WTC11 (cell line): ENCODE results near the gene KCTD21. TPM values are rescaled to one million over a fixed set of nuclear protein-coding genes. Genes with fewer than 3 reads are reported as not detected.

ENCODE experiments used
- ATAC-seq: fragments of 200-7000 bp; cut with Tn5 transposase; 2 replicates; pipeline ENCODE4 v1.10.0; 2021; ENCODE audit warnings: mild to moderate bottlenecking, moderate library complexity
- CTCF ChIA-PET: fragments of 300-600 bp; sonication (Branson Sonifier 250); formaldehyde crosslinking; loops from one replicate; lab custom pipeline; 2021; ENCODE audit warnings: antibody characterized with exemption; lab: Charles Lee
- POLR2A ChIA-PET: fragments of 350-600 bp; sonication (Branson Sonifier 250); formaldehyde crosslinking; loops from one replicate; lab custom pipeline; 2021; ENCODE audit warnings: antibody characterized with exemption; lab: Charles Lee
- DNase-seq: peaks from one replicate; pipeline ENCODE4 v3.0.0; 2021; ENCODE audit warnings: low spot score
- H3K27ac Mint-ChIP-seq: 2 replicates; pipeline ENCODE4 v1.8.0; 2021; ENCODE audit warnings: mixed read lengths
- H3K27me3 Mint-ChIP-seq: 2 replicates; pipeline ENCODE4 v1.8.0; 2021; ENCODE audit warnings: low read depth, mild to moderate bottlenecking, moderate library complexity, mixed read lengths
- H3K36me3 Mint-ChIP-seq: 2 replicates; pipeline ENCODE4 v1.8.0; 2021; ENCODE audit warnings: mixed read lengths
- H3K4me1 Mint-ChIP-seq: 2 replicates; pipeline ENCODE4 v1.8.0; 2022; ENCODE audit warnings: mixed read lengths
- H3K4me3 Mint-ChIP-seq: 2 replicates; pipeline ENCODE4 v1.8.0; 2021; ENCODE audit warnings: mild to moderate bottlenecking, moderate library complexity, mixed read lengths
- H3K9me3 Mint-ChIP-seq: 2 replicates; pipeline ENCODE4 v1.8.0; 2021; ENCODE audit warnings: mixed read lengths
- ATF6 ChIP-seq: sonication (generic); formaldehyde crosslinking; IDR thresholded peaks from 2 replicates; pipeline ENCODE4 v1.8.1; 2023; ENCODE audit warnings: mild to moderate bottlenecking, missing genetic modification reagents
- CDX4 ChIP-seq: fragments of 250-450 bp; sonication (Bioruptor Pico); IDR thresholded peaks from 2 replicates; pipeline ENCODE4 v1.9.0; 2021; ENCODE audit warnings: moderate library complexity, mild to moderate bottlenecking, inconsistent platforms, borderline replicate concordance
- E2F4 ChIP-seq: sonication (generic); formaldehyde crosslinking; IDR thresholded peaks from 2 replicates; pipeline ENCODE4 v1.8.1; 2022; ENCODE audit warnings: low read depth, mild to moderate bottlenecking, moderate library complexity, missing genetic modification reagents, borderline replicate concordance
- ELF4 ChIP-seq: sonication (generic); formaldehyde crosslinking; IDR thresholded peaks from 2 replicates; pipeline ENCODE4 v1.8.1; 2022; ENCODE audit warnings: low read depth, mild to moderate bottlenecking, moderate library complexity, missing genetic modification reagents
- FOXK1 ChIP-seq: sonication (generic); formaldehyde crosslinking; IDR thresholded peaks from 2 replicates; pipeline ENCODE4 v1.8.0; 2022; ENCODE audit warnings: mild to moderate bottlenecking, moderate library complexity, missing genetic modification reagents
- IRF1 ChIP-seq: sonication (generic); formaldehyde crosslinking; IDR thresholded peaks from 2 replicates; pipeline ENCODE4 v1.8.0; 2023; ENCODE audit warnings: missing genetic modification reagents
- NFE2L1 ChIP-seq: sonication (generic); formaldehyde crosslinking; IDR thresholded peaks from 2 replicates; pipeline ENCODE4 v1.8.1; 2023; ENCODE audit warnings: missing genetic modification reagents
- SMAD4 ChIP-seq: sonication (generic); formaldehyde crosslinking; IDR thresholded peaks from 2 replicates; pipeline ENCODE4 v1.8.0; 2022; ENCODE audit warnings: mild to moderate bottlenecking, missing genetic modification reagents
- SOX15 ChIP-seq: fragments of 250-450 bp; sonication (Bioruptor Pico); IDR thresholded peaks from 2 replicates; pipeline ENCODE4 v1.9.0; 2021; ENCODE audit warnings: mild to moderate bottlenecking
- TP53 ChIP-seq: sonication (generic); formaldehyde crosslinking; IDR thresholded peaks from 2 replicates; pipeline ENCODE4 v1.8.1; 2023; ENCODE audit warnings: mild to moderate bottlenecking, missing genetic modification reagents
- ZBTB43 ChIP-seq: sonication (generic); formaldehyde crosslinking; IDR thresholded peaks from 2 replicates; pipeline ENCODE4 v1.8.1; 2023; ENCODE audit warnings: mild to moderate bottlenecking, missing genetic modification reagents
- ZMAT4 ChIP-seq: fragments of 250-450 bp; sonication (Bioruptor Pico); IDR thresholded peaks from 2 replicates; pipeline ENCODE4 v1.9.0; 2021; ENCODE audit warnings: mild to moderate bottlenecking
- ZNF121 ChIP-seq: sonication (generic); formaldehyde crosslinking; IDR thresholded peaks from 2 replicates; pipeline ENCODE4 v1.8.0; 2023; ENCODE audit warnings: missing genetic modification reagents
- ZNF219 ChIP-seq: sonication (generic); formaldehyde crosslinking; IDR thresholded peaks from 2 replicates; pipeline ENCODE4 v1.8.0; 2023; ENCODE audit warnings: missing genetic modification reagents, mild to moderate bottlenecking, borderline replicate concordance
- ZNF416 ChIP-seq: fragments of 250-450 bp; sonication (Bioruptor Pico); IDR thresholded peaks from 2 replicates; pipeline ENCODE4 v1.9.0; 2021; ENCODE audit warnings: mild to moderate bottlenecking, inconsistent platforms
- ZNF532 ChIP-seq: fragments of 250-450 bp; sonication (Bioruptor Pico); IDR thresholded peaks from 2 replicates; pipeline ENCODE4 v1.9.0; 2021; ENCODE audit warnings: mild to moderate bottlenecking, borderline replicate concordance
- total RNA-seq: library from RNA; stranded (reverse); gene quantifications from 3 replicates; pipeline ENCODE4 v1.2.3, GENCODE V29; 2021
- TF ChIP-seq, protein P1 (sequence below): sonication (generic); formaldehyde crosslinking; IDR thresholded peaks from 2 replicates; pipeline ENCODE4 v1.8.1; 2023; ENCODE audit warnings: mild to moderate bottlenecking, missing genetic modification reagents, borderline replicate concordance
- TF ChIP-seq, protein P2 (sequence below): fragments of 250-450 bp; sonication (Bioruptor Pico); IDR thresholded peaks from 2 replicates; pipeline ENCODE4 v1.8.0; 2021; ENCODE audit warnings: mild to moderate bottlenecking

KCTD21 gene
- total RNA-seq, 1 experiment from 2014 or later: 2.8 TPM

DNA sequence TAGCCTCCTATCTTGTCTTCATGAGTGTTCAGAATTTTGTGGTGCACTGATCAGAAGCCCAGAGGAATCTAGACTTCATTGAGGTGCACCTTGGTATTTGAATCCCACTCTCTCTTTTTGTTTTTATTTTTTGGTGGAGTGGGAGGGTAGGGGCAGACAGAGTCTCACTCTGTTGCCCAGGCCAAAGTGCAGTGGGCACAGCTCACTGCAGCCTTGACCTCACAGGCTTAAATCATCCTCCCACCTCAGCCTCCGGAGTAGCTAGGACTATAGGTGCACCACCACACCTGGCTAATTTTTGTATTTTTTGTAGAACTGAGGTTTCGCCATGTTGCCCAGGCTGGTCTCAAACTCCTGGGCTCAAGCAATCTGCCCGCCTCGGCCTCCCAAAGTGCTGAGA lies 38.1 kb downstream of the KCTD21 start:
- Mint-ChIP-seq H3K4me1 (peaks cover 8% of the 10 kb centered on the region), H3K36me3 (no peaks in the 10 kb centered on the region), H3K9me3 (no peaks in the 10 kb centered on the region), H3K4me3 (no peak overlapping the region), H3K27ac (no peak overlapping the region), H3K27me3 (no peaks in the 10 kb centered on the region)
- TF ChIP-seq ELF4 (CRISPR knock-in tag) (no peak), E2F4 (no peak), NFE2L1 (no peak), ZNF416 (CRISPR knock-in tag) (no peak)
- TF ChIP-seq, protein P1, sequence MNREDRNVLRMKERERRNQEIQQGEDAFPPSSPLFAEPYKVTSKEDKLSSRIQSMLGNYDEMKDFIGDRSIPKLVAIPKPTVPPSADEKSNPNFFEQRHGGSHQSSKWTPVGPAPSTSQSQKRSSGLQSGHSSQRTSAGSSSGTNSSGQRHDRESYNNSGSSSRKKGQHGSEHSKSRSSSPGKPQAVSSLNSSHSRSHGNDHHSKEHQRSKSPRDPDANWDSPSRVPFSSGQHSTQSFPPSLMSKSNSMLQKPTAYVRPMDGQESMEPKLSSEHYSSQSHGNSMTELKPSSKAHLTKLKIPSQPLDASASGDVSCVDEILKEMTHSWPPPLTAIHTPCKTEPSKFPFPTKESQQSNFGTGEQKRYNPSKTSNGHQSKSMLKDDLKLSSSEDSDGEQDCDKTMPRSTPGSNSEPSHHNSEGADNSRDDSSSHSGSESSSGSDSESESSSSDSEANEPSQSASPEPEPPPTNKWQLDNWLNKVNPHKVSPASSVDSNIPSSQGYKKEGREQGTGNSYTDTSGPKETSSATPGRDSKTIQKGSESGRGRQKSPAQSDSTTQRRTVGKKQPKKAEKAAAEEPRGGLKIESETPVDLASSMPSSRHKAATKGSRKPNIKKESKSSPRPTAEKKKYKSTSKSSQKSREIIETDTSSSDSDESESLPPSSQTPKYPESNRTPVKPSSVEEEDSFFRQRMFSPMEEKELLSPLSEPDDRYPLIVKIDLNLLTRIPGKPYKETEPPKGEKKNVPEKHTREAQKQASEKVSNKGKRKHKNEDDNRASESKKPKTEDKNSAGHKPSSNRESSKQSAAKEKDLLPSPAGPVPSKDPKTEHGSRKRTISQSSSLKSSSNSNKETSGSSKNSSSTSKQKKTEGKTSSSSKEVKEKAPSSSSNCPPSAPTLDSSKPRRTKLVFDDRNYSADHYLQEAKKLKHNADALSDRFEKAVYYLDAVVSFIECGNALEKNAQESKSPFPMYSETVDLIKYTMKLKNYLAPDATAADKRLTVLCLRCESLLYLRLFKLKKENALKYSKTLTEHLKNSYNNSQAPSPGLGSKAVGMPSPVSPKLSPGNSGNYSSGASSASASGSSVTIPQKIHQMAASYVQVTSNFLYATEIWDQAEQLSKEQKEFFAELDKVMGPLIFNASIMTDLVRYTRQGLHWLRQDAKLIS (CRISPR knock-in tag): no peak
- TF ChIP-seq, protein P2, sequence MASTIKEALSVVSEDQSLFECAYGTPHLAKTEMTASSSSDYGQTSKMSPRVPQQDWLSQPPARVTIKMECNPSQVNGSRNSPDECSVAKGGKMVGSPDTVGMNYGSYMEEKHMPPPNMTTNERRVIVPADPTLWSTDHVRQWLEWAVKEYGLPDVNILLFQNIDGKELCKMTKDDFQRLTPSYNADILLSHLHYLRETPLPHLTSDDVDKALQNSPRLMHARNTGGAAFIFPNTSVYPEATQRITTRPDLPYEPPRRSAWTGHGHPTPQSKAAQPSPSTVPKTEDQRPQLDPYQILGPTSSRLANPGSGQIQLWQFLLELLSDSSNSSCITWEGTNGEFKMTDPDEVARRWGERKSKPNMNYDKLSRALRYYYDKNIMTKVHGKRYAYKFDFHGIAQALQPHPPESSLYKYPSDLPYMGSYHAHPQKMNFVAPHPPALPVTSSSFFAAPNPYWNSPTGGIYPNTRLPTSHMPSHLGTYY (CRISPR knock-in tag): no peak
- POLR2A ChIA-PET: no interaction called here
- ATAC-seq: no peak
- no peak for DNase-seq
- CTCF ChIA-PET: interaction anchor here (0.7 kb wide), 1 partner anchor 648 kb away, joined by 4 read pairs; no protein-coding TSS in a partner anchor

- no peaks in the 10 kb centered on the region for H3K36me3 Mint-ChIP-seq
- ATAC-seq (no peak), DNase-seq (no peak)
- POLR2A ChIA-PET: no interaction called here
- no peaks in the 10 kb centered on the region for H3K9me3 Mint-ChIP-seq
- H3K27ac Mint-ChIP-seq: no peak overlapping the region
- H3K4me1 Mint-ChIP-seq: peaks cover 8% of the 10 kb centered on the region
- CTCF ChIA-PET: interaction anchor here (0.7 kb wide), 1 partner anchor 649 kb away, joined by 4 read pairs; no protein-coding TSS in a partner anchor
- no peaks in the 10 kb centered on the region for H3K27me3 Mint-ChIP-seq
- H3K4me3 Mint-ChIP-seq: no peak overlapping the region
- TF ChIP-seq SOX15 (no peak), CDX4 (no peak), TP53 (no peak), ATF6 (CRISPR knock-in tag) (no peak), FOXK1 (CRISPR knock-in tag) (no peak), ZNF532 (no peak), ZNF121 (CRISPR knock-in tag) (no peak), ZBTB43 (CRISPR knock-in tag) (no peak), ZNF219 (CRISPR knock-in tag) (no peak), ZMAT4 (CRISPR knock-in tag) (no peak), SMAD4 (CRISPR knock-in tag) (no peak), IRF1 (no peak)
Observed at GRCh38 chr11:78149646-78150045, 38.8 kb downstream of the KCTD21 start.
